Endometrial microvascular endothelial cells (primary cell): ENCODE results near the gene TTC34. TPM values are rescaled to one million over a fixed set of nuclear protein-coding genes. Genes with fewer than 3 reads are reported as not detected.

Source experiments
- in situ Hi-C: cut with HindIII; loops from 2 replicates; pipeline ENCODE4 v1.10.0; 2017; ENCODE audit warnings: low sequenced_read_pairs, low pct_unique_long_range_greater_than_20kb; ENCODE audit errors: inconsistent ontology term
- total RNA-seq: library from RNA; depleted of rRNA; stranded (reverse); fragments of >200 nt; gene quantifications from one replicate; pipeline ENCODE4 v1.2.3, GENCODE V29; 2015; ENCODE audit errors: inconsistent ontology term

TTC34 gene
- total RNA-seq, 1 donor from 2014 or later = not detected

DNA sequence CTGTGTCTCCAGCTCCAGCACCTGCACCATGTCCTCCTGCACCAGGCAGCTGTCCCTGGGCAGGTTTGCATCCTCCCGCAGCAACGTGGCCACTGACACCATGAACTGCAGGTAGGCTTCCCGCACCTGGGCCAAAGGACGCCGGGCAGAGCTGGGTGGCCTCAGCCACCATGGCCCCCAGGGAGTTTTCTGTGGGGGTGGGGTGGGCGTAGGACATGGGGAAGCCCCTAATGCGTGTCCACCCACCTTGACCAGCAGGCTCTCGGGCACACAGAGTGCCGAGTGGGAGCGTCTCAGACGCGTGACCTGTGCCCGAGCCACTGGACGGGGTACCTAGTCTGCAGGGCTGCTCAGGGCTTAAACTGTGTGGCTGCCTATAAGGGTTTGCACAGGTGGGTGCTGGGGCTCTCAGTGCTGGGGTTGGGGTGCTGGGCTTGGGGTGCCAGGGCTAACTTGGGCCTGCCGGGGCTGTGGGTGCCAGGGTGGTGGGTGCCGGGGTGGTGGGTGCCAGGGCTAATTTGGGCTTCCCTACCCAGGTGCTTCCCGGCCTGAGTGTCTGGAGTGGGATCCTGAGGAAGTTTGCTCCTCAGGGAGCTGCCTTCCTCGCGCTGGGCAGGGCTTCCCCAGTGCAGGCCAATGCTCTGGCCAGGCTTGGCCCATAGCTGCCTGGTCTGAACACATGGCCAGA, 197.2 kb downstream of the TTC34 start:
- in situ Hi-C loops = no loop called here

DNA sequence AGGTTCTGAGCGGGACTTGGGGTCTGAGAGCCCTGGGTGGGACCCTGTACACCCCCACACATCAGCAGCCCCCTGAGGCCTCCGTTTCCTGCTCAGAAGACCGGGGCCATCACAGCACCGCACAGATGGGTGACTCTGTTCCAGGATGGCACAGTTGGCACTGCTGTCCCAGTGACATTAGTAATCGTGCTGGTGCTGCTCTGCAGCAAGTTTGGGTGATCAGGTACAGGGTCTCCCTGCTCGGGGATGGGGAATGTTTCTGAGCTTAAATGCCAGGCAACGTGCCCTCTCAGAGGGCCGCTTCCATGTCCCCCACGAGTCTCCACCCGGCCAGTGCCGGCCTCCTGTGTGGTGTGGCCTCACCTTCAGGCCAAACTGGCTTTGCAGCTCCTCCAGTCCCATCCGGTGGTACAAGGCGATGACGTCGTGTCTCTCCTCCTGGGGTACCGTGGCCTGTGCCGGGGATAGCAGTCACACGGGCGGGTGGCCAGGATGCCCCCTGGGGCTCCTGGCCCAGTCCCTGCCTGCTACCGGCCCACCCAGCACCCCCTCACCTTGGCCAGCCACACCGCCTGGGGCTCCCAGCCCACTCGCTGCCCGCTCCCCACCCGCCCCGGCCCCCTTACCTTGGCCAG, 197.9 kb downstream of the TTC34 start:
- in situ Hi-C loops = no loop called here

DNA sequence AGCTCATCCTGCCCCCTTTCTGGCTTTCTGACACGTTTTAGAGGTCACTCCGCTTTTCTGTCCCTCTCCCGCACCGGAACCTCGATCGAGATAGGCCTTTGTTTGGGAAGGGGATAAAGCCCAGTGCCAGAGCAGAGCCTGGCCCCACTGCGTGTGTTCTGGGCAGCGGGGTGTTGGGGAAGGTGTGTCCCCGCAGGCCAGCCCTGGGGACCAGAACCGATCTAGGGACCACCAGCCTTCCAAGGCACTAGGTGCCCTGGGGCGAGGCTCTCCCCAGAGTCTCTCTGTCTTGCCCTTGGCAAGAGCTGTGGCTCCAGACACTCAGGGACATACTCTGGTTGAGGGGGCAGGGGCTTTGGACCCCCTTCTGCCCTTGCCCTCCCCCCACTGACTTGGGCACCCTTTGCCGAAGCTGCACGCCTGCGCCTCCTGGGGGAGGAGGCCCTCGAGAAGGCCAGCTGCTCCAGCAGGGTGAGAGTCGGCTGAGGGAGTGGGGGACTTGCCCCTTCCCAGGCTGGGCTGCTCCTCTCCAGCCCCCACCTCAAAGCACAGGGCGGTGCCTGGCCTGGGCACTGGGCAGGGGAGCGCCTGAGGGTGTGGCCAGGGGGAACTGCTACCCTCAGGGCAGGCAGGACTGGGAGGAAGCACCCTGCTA, 198.5 kb downstream of the TTC34 start:
- in situ Hi-C loops = no loop called here

DNA sequence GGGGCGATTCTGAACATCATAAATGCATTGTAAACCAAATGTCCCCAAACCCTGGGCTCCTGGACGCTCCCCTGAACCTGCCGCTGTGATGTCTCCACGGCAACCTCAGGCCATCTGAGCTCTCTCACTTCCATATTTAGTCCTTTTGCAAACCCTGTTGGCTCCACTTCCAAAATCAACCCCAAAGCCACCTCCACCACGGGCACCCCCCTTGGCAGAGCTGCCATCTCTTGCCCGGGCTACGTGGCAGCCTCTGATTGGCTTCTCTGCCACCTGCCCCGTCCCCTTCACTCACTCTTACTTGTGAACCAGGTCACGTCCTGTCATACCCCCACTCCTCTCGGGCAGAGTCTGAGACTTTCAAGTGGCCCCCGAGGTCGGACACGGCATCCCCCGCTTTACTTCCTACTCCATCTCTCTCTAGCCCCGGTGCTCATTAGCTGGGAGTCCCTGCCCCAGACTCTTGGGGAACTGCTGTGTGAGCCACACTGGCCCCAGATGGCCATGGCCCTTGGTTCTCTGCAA, 199.1 kb downstream of the TTC34 start:
- in situ Hi-C loops = no loop called here

DNA sequence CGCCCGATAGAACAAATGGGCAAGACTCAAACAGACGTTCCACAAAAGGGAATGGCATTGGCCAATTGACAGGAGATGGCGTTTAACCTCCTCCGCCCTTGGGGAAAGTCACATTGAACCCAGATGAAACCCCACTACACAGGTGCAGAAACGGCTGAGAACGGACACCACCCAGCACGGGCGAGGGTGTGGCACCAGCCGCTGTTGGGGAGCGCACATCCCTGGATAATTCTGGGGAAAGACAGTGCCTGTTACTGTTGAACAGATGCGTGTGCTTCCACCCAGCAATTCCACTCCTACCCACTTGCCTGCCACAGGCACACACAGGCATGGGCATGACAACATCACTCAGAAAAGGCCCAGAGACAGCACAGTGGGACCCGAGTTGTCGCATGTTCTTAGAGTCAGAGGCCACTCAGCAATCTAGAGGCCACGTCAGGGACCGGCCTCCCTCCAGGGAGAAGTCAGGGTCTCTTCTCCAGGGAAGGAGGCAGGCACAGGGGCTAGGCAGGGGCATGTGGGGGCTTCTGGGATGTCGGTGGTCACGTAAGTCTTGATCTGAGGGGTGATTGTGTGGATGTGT, 199.7 kb downstream of the TTC34 start:
- in situ Hi-C loops = no loop called here

DNA sequence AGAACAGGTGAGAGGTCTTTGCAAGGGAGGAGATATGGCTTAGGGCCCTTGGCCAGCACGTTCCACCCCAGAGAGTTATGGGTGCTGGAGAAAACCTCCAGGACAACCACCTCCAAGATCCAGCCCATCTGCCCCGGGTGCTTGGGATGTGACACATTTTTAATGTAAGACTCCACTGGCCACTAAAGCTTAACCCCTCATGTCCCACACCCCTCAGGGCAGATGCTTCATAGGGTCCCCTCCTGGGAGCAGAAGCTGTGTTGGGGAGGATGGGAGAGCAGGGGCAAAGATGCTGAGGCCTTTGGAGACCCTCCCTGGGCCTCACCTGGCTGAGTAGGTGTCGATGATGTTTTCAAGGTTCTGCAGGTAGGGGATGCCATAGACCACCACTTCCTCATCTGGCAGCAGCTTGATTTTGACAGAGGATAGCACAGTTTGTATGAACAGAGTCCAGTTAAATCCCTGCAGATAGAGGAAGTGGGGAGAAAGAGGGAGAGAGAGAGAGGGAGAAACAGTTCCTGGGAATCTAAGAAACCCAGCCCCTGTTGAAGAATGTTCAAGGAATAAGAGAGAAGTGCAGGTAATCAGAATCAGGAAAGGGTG, 203.1 kb downstream of the TTC34 start:
- in situ Hi-C loops = no loop called here

DNA sequence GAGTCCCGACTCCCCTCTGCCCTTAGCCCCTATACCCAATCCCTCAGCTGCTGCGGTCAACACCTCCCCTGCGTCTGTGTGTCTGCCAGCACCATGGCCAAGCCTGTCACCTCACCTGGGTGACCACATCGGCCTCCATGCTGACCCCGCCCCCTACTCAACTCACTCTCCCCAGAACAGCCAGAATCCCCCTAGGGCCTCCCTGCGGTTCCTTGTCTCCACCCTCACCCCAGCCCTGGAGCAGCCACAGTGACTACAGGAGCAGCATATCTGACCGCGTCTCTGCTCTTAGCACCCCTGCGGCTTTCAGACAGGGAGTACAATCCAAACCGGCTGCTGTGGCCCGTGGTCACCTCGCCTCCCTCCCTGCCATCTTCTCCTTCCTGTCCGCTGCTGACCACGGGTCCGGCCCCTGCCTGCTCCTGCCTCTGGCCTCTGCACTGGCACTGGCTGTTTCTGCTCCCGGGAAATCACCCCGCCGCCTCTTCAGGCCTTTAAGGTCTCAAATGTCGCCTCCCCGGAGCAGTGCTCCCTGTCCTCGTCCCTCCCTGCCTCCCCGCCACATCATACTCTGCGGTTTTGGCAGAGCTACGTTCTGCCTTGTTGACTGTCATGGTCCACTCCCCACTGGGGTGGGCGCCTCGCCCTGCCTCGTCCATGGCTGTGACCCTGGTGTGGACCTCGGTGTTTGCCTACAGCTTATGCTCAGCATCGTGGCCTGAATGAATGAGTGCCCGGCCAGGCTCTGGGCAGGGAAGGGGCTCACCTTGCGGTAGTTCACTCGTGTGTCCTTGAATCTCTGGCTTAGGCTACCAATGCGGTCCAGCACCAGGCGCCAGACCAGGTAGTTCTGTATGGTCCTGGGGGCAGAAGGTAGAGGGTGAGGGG, 203.8 kb downstream of the TTC34 start:
- in situ Hi-C loops = no loop called here

DNA sequence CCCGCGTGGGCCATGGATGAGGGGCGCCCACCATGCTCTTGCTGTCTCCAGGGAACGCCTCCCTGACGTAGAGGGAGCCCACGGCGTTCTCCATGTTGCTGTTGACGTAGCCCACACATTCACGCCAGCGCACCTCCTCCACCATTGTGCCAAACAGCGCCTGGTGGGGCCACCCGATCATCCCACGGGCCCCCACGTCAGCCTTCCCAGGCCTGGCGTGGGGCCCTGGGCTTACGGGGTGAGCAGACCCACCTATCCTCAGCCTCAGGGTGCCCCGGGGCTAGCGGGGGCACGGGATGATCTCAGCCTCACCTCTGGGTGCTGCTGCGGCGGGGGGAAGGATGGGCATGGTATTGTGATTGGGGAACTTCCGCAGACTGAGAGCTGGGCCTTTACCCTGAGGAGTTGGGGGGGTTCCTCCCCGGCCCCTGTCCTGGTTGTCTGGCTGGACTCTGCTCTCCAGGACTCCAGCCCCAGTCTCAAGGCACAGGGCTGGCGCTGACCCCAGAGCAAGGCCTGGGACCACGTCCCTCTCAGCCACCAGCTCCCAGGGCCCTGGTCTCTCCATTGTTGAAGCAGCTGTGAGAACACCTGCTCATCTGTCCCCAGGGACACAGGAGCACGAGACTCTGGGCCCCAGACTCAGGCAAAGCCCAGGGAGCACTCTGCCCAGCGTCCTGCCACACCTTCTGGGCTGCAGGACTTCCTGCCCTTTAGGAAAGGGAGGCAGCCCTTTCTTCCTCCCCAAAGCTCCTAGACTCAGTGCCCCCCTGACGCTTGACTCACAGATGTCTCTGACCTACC, 204.8 kb downstream of the TTC34 start:
- in situ Hi-C loops = no loop called here

DNA sequence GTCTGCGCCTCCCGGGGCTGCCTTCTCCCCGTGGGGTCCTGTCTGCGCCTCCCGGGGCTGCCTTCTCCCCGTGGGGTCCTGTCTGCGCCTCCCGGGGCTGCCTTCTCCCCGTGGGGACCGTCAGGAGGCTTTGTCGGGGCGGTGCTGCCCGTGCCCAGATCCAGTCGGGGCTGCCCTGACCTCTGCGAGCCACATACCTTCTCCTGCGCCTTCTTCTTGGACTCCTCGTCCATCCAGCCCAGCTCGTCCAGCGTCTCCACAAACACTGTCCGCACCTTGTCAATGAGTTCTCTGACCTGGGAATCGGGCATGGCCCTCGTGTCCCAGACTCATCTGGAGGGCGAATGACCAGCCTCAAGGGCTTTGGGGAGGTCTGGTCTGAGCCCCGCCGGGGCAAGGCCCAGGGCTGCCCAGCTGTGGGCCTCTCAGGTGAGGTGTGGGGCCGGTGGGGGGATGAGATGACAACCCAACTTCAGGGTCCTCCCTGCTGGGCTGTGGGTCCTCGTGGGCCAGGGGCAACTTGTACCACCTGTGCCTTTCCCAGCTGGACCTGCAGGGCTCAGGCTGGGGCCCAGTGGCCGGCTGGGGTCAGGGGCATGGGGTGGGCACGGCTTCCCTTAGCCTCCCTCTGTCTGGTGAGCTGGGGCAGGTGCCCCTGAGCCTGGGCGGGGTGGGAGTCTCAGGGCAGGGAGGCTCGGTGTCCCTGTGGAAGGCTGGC, 205.5 kb downstream of the TTC34 start:
- in situ Hi-C loops = no loop called here

DNA sequence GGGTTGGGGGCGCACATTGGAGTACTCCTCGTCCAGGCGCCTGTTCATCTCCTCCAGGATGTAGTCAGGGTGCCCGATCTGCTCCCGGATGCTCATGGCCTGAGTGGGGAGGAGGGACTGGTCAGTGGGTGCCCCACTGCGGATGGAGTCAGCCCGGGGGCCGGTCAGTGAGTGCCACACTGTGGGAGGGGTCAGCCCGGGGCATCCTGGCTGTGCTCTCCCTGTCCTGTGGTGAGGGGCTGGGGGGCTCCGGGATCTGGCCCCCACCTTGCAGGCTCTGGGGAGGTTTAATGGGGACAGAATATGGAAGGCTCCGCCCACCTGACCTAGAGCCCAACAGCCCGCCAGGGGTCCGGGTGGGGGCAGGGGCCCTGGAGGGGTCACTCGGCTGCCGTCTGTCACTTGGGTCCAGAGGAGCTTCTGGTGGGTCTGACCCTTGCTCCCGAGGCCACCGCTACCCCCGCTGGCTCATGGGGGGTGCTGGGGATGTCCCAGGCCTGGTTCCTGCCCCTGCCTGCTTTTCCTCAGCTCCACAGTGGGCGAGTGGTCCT, 206.2 kb downstream of the TTC34 start:
- in situ Hi-C loops = no loop called here

DNA sequence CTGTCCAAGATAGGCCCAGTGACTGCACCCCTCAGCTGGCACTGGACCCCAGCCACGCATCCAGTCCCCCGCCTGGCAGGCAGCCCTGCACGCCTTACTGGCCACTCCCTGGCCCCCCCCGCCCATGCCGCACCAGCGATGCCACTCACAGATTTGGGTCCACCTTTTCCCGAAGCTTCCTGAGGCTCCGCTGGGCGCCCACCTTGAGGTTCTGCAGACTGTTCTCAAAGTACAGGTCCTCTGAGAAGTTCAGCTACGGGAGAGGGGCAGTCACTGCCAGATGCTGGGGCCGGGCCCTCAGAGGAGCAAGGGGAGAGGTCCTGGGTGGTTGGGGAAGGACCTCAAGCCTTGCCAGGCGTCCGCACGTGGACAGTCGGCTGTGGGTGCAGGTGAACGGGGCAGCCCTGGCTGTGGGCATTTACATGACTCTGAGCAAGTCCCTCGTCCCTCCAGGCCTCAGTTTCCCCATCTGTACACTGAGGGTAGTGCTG, 206.8 kb downstream of the TTC34 start:
- in situ Hi-C loops = no loop called here

DNA sequence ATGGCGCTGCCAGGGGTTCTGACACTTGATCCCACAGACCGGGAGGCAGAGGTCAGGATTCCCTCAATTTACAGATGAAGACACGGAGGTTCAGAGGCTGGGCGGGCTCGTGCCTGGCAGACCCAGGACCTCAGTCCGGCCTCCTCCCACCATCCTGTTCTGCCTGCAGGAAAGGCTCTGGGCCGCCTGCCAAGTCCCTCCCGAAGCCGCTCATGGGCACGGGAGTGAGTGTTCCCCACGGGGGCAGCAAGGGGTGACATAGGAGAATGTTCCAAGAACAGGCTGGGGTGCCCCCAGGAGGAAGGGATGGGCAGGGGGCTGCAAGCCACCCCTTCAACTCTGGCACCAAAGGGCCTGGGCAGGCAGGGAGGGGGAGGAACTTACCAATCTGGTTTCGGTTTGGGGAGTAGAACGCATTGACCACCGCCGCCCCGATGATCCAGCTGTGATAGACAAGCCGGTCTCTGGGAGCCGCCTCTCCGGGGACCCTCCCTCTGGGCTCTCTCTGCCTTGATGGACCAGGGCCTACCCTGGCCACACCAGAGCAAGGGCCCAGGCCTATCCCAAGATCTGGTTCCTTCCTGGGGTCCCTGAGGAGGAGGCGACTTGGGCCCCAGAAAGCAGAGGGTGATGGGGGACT, 207.4 kb downstream of the TTC34 start:
- in situ Hi-C loops = no loop called here

DNA sequence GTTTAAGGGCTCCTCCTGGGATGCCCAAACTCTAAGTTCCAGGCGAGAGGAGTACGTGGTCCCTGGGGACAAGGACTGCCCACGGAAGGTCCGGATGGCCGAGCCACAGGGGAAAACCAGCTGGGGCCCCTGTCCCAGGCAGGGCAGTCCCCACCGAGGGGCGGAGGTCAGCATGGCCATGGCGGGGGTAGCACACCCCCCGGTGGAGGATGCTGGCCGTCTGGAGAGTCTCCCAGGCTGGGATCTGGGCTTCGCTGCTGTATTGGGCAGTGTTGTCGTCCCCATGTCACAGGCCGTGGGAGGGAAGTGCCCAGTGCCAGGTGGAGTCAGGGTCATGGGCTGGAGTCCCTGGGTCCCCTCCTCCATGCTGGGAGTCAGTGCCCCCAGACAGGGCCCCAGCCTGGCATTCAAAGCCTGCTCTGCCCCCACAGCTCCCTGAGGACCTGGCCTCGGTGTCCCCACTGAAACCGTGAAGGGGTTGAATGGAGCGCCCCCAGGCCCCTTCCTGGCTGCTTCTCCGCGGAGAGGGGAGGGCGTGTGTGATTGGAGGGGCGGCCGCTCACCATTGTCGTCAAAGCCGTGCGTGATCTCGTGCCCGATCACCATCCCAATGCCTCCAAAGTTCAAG, 208.1 kb downstream of the TTC34 start:
- in situ Hi-C loops = no loop called here

DNA sequence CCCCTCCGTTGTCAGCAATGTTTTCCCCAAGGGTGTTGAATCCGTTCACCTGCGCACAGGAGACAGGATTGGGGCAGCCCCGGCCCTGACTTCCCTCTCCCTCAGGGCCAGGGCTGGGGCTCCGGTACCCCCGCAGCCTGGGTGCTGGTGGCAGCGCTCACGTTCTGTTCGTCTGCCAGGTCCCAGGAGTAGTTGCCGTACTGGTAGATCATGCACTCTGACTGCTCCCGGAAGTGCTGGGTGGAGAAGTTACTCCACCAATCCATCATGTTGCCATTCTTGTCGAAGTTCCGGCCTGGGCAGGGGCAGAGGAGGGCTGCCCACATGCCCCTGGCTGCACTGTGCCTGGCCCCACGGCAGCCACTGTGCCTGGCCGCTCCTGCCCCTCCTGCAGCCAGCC, 208.8 kb downstream of the TTC34 start:
- in situ Hi-C loops = no loop called here

DNA sequence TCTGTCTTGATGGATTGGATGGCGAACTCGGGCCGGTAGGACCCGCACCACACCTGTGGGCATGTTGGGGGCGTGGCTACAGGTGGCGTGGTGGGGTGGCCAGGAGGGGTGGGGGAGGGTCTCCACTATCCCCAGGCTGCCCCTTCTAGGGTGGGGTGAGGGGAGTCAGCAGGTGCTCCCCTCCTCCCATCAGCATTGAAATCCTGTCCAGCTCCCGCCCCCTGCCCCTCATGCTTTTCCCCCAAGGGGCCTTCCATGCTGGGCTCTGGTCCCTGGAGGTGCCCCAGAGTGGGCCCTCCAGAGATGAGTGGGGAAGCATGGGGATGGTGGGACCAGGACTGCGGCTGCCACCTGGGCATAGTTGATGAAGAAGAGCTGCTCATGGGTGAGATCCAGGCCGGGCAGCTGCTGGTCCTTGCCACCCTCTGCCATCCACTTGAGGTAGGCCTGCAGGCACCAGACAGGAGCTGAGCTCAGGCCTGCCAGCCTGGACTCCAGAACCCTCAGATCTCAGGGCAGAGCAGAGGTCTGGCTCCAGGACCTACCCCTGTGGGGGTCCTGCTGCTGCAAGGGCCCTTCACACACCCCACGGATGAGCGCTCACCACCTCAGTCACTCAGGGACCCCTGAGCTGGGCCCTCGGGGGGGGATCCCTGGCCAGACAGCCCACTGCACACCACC, 209.8 kb downstream of the TTC34 start:
- in situ Hi-C loops = no loop called here
